Muscle layer of colon (tissue), 2 donors: ENCODE measurements around the gene SLC28A2.
"Not testable (repeated sequence)": the region's sequence is repeated elsewhere in the genome, so short reads cannot be mapped to it uniquely, and the experiment has no call there.

ENCODE experiments used
- H3K27ac ChIP-seq: one replicate; pipeline ENCODE4 v1.7.0; 2013; ENCODE audit warnings: low read depth, mild to moderate bottlenecking, low read length, moderate library complexity
- H3K27me3 ChIP-seq, 2 donors: one replicate each; pipeline ENCODE4 v1.7.0; 2013; ENCODE audit warnings: low read length in 2 of 2, mild to moderate bottlenecking in 2 of 2; ENCODE audit not compliant: insufficient read depth in 2 of 2, control insufficient read depth in 1 of 2
- H3K36me3 ChIP-seq: one replicate; pipeline ENCODE4 v1.7.0; 2013; ENCODE audit warnings: mild to moderate bottlenecking, low read length; ENCODE audit not compliant: insufficient read depth
- H3K4me1 ChIP-seq: one replicate; pipeline ENCODE4 v1.7.0; 2013; ENCODE audit warnings: mild to moderate bottlenecking, low read length; ENCODE audit not compliant: insufficient read depth
- H3K4me3 ChIP-seq, 2 donors: one replicate each; pipeline ENCODE4 v1.7.0; 2013; ENCODE audit warnings: low read length in 2 of 2, low read depth in 1 of 2, mild to moderate bottlenecking in 1 of 2, moderate library complexity in 1 of 2
- H3K9ac ChIP-seq: one replicate; pipeline ENCODE4 v1.7.0; 2013; ENCODE audit warnings: low read length
- H3K9me3 ChIP-seq: one replicate; pipeline ENCODE4 v1.7.0; 2013; ENCODE audit warnings: mild to moderate bottlenecking, low read length
- donor health status: abdominal sarcoma.
- donor health status: Adenocarcinoma of cecum.

Gene SLC28A2

GRCh38 chr15:45231864-45232562 lies 20.0 kb upstream of the SLC28A2 start:
- no peak overlapping the region for H3K4me3 ChIP-seq
- no peaks in the 10 kb centered on the region for H3K27me3 ChIP-seq
- H3K9me3 ChIP-seq: no peaks in the 10 kb centered on the region
- no peaks in the 10 kb centered on the region for H3K36me3 ChIP-seq
- no peaks in the 10 kb centered on the region for H3K4me1 ChIP-seq
- no peak overlapping the region for H3K27ac ChIP-seq
- H3K9ac ChIP-seq: no peak overlapping the region

GRCh38 chr15:45234562-45235235 lies 17.3 kb upstream of the SLC28A2 start:
- Histone ChIP-seq H3K9me3 (no peaks in the 10 kb centered on the region), H3K36me3 (no peaks in the 10 kb centered on the region), H3K4me1 (no peaks in the 10 kb centered on the region), H3K9ac (no peak overlapping the region), H3K27me3 (no peaks in the 10 kb centered on the region), H3K4me3 (no peak overlapping the region), H3K27ac (no peak overlapping the region)

- H3K27me3 ChIP-seq, H3K9me3 ChIP-seq, H3K27ac ChIP-seq, H3K4me3 ChIP-seq, H3K9ac ChIP-seq, H3K36me3 ChIP-seq, H3K4me1 ChIP-seq: not testable (repeated sequence)
Observed at GRCh38 chr15:45236806-45237205, 15.2 kb upstream of the SLC28A2 start.

GRCh38 chr15:45242289-45242688 lies 9.7 kb upstream of the SLC28A2 start:
- peaks cover 20% of the 10 kb centered on the region for H3K9me3 ChIP-seq
- H3K36me3 ChIP-seq: no peaks in the 10 kb centered on the region

GRCh38 chr15:45249125-45249780 lies 2.8 kb upstream of the SLC28A2 start:
- Histone ChIP-seq H3K9me3 (no peaks in the 10 kb centered on the region), H3K4me1 (no peaks in the 10 kb centered on the region)

More at GRCh38 chr15:45242289-45242688, 9.7 kb upstream of the SLC28A2 start:
- Histone ChIP-seq H3K27ac (no peak overlapping the region), H3K9ac (no peak overlapping the region), H3K4me3 (peak overlapping the region in 1 of 2 donors; percentile 14), H3K4me1 (no peaks in the 10 kb centered on the region), H3K27me3 (no peaks in the 10 kb centered on the region)

GRCh38 chr15:45253330-45253729 lies 1.3 kb downstream of the SLC28A2 start:
- Histone ChIP-seq H3K4me1 (no peaks in the 10 kb centered on the region), H3K27ac (no peak overlapping the region), H3K36me3 (no peaks in the 10 kb centered on the region), H3K27me3 (no peaks in the 10 kb centered on the region), H3K4me3 (no peak overlapping the region), H3K9ac (no peak overlapping the region), H3K9me3 (no peaks in the 10 kb centered on the region)

More at GRCh38 chr15:45249125-45249780, 2.8 kb upstream of the SLC28A2 start:
- Histone ChIP-seq H3K36me3 (no peaks in the 10 kb centered on the region), H3K9ac (no peak overlapping the region), H3K27ac (no peak overlapping the region), H3K4me3 (no peak overlapping the region), H3K27me3 (no peaks in the 10 kb centered on the region)

- Histone ChIP-seq H3K9ac (no peak overlapping the region), H3K36me3 (no peaks in the 10 kb centered on the region), H3K4me1 (no peaks in the 10 kb centered on the region), H3K4me3 (no peak overlapping the region), H3K9me3 (no peaks in the 10 kb centered on the region), H3K27ac (no peak overlapping the region), H3K27me3 (no peaks in the 10 kb centered on the region)
Observed at GRCh38 chr15:45254405-45254804, 2.4 kb downstream of the SLC28A2 start.

GRCh38 chr15:45254824-45255223 lies 2.8 kb downstream of the SLC28A2 start:
- H3K4me3 ChIP-seq, H3K27me3 ChIP-seq, H3K36me3 ChIP-seq, H3K9me3 ChIP-seq, H3K9ac ChIP-seq, H3K4me1 ChIP-seq, H3K27ac ChIP-seq: not testable (repeated sequence)

- Histone ChIP-seq H3K27me3 (no peaks in the 10 kb centered on the region), H3K4me1 (no peaks in the 10 kb centered on the region), H3K27ac (no peak overlapping the region), H3K9ac (no peak overlapping the region), H3K36me3 (no peaks in the 10 kb centered on the region), H3K4me3 (no peak overlapping the region), H3K9me3 (no peaks in the 10 kb centered on the region)
Observed at GRCh38 chr15:45259796-45260195, 7.8 kb downstream of the SLC28A2 start.

GRCh38 chr15:45262906-45263461 lies 10.9 kb downstream of the SLC28A2 start:
- no peaks in the 10 kb centered on the region for H3K4me1 ChIP-seq
- no peaks in the 10 kb centered on the region for H3K27me3 ChIP-seq
- no peak overlapping the region for H3K27ac ChIP-seq
- H3K9me3 ChIP-seq: no peaks in the 10 kb centered on the region
- H3K36me3 ChIP-seq: no peaks in the 10 kb centered on the region
- H3K9ac ChIP-seq: no peak overlapping the region
- H3K4me3 ChIP-seq: no peak overlapping the region

GRCh38 chr15:45263854-45264253 lies 11.8 kb downstream of the SLC28A2 start:
- Histone ChIP-seq H3K36me3 (no peaks in the 10 kb centered on the region), H3K9ac (no peak overlapping the region), H3K9me3 (no peaks in the 10 kb centered on the region), H3K27ac (no peak overlapping the region), H3K4me3 (no peak overlapping the region), H3K27me3 (no peaks in the 10 kb centered on the region), H3K4me1 (no peaks in the 10 kb centered on the region)
